GM19463 (cell line): ENCODE measurements around the gene MB21D2.

Experiments
- ATAC-seq: cut with Tn5 transposase; IDR thresholded peaks from one replicate; pipeline ENCODE4 v1.9.1; 2021; ENCODE audit warnings: mild to moderate bottlenecking, moderate library complexity; ENCODE audit not compliant: unreplicated experiment

MB21D2 gene

DNA sequence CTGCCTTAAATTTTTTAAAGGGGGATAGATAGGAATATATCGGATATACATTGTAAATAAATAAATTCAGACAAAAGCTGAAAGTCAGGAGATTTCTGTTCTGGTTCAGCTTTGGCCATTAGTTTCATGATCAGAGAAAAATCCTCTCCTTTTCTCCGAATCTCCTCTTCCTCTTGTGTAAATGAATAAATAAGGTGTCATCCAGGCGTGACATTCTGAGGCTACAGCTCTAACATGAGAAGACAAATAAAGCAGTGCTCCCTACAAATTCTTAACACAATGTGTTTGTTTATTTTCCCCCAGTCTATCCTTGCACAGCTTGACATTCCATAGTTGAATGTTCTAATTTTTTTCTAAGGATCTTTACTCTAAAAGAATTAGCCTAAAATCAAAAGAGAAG, 9.4 kb upstream of the MB21D2 start:
- ATAC-seq, result no peak

DNA sequence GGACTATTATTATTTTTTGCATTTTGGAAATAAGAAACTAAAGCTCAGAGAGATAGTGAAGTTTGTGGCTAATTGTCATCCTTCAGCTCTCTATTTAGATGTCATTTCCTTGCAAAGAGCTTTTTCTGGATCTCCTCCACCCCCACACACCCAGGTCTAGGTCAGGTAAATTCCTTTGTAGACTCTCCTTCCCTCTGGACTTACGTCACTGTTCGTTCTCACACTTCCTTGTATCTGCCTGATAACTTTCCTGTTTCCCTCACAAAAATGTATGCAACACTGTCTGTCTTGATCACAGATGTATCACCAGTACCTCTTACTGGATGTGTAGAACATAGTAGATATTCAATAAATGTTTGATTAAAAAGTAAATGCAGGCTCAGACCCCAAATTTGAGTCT, 6.1 kb upstream of the MB21D2 start:
- no peak for ATAC-seq

DNA sequence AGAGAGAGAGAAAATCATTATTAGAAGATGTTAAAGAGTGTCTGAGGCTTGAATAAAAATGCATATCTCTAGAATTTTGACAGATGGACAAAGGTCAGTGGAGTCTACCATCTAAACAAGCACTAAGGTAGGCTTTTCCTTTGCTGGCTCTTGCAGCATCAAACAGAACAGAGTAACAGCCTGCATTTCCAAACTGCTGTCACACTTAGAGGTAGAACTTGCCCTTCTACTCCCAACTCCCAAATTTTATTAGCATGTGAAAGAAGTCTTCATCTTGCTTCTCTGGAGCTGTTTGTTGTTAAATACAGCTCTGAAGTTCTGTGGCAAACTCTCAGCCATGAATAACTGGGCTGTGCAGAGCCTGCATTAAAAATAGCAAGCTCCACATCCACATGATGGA, 4.1 kb upstream of the MB21D2 start:
- ATAC-seq, result no peak

DNA sequence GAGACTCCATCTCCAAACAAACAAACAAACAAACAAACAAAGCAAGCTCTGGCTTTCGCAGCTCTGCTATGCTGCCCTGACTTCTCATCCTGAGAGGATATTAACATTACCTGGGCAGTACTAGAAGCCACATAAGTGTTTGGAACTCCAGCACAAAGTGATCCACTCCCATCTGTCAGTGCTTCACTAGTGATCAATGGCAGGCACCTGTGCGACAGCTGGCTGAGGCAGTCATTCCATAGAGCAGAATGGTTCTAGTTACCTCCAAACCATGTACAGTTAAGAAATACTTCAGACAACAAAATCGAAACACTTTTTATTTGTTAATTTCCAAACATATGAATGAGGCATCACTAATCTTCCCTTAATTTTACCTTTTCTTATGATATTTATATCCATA, 2.8 kb upstream of the MB21D2 start:
- no peak for ATAC-seq

DNA sequence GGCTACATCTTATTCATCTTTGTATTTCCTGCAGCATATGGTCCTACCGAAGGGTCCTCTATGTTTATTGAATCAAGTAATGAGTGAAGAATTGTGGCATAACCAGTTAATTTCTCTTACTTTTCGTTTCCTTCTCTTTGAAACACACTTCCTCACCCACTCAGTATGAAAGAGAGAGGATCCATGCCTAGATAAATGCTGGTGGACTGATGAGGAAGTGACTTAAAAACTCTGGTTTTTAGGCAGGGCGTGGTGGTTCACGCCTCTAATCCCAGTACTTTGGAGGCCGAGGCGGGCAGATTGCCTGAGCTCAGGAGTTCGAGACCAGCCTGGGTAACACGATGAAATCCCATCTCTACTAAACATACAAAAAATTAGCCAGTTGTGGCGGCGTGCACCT, 2.2 kb upstream of the MB21D2 start:
- no peak for ATAC-seq

DNA sequence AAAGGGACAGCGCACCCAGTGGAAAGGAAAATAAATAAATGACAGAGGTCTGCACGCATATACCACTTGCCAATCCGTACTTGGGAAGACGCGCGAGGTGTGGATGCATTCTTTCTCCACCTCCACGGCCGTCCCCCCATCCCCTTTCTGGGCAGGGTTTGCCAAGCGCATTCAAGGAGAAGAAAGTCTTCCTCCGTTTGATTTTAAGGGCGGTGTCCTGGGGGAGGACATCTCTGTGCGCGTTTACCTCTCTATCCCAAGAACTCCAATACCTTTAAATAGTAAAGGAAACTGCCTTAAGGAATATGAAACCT, 576 bp upstream of the MB21D2 start:
- ATAC-seq, result no peak

DNA sequence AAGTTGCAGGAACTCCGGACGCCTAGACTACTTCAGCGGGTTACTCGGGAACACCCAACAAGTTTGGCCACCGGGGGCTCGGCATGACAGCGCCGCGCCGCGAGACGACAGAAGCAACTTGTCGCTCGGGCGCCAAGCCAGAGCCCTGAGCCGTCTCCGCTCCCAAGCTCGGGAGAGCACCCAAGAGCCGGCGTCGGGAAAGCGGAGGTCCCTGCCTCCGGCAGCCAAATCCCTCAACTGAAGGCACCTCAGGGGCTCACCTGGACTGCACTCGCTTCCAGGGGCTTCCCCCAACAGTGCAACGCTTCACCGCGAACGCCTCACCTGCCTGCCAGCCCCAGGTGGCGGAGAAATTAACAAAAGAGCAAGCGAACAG, 640 bp downstream of the MB21D2 start:
- no peak for ATAC-seq

DNA sequence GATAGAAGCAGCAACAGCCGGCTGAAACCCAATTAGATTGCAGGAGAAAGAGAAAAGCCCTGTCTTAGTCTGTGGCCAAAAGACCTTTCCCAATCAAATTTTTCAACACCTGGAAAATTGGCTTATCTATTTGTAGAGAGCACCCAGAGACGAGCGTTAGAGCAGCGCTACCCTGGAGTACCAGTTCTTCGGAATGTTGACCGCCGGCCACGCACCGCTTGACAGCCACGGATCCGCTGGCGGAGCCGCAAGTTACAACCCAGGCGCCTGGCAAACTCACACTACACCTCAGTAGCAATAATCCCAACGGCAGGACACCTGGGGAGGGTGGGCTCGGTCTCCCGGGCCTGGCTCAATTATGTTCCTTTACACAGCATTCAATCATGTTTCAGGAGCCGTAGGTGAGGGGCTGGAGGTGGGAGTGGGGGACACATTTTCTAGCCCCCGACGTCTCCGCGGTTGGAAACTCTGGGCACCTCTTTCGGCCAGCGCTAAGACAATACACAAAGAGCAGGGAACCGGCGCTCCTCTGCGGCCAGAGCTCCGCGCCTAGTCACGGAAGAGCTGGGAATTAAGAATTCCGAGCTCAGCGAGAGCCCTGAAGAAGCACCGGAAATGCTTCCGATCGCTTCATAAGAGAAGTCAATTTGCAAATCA, 1.2 kb downstream of the MB21D2 start:
- no peak for ATAC-seq

DNA sequence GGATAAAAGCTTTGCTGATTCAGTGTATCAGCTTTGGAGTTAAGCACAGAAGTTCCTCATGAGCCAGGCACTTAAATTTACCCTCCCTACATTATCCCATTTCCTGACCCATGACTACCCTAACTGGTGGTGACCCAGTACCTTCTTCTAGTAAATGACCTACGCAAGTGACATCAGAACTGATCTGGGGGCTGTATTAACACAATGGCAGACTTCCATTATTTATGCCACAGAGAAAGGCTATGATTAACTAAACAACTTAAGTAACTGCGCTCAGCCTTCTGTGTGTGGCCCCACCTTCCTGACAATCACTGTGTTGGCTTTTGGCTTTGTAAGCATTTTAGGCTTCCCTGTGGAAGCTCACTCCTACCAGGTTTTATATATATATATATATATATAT, 1.9 kb downstream of the MB21D2 start:
- no peak for ATAC-seq

DNA sequence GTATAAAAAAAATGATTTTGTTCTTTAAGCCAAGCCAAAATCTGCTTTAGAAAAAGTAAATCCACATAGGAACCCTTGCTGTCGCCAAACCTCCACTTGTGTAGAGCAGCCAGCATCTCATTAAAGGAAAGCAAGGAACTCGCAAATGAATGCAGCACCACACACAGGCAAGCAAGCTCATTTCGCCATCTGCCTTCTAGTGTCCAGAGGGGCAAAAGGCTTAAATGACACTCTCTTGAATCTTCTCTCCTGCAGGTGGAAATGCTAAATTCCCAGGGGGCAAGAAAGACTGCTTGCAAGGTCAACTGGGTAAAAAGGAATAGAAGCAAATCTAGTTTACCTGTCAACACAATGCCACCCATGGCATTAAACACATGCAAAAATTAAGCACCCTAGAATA, 2.4 kb downstream of the MB21D2 start:
- peak; percentile 28 for ATAC-seq

DNA sequence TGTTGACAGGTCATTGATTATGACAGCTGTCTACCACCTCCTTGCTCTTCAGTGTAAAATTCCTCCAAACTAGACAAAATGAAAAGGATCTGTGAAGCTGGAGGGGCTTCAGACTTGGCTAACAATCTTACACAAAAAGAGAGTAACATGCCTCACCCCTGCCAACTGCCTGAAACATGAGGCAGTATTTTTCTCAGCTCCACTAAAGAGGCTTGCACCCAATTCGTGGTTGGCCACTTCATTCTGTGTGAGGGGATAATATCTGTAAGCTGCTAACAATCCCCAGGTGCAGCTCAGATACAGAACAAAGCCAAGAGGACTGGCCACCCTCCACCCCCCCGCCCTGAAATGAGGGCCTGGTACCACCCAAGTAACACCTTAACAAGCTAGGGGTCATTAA, 2.8 kb downstream of the MB21D2 start:
- peak; percentile 1 for ATAC-seq

DNA sequence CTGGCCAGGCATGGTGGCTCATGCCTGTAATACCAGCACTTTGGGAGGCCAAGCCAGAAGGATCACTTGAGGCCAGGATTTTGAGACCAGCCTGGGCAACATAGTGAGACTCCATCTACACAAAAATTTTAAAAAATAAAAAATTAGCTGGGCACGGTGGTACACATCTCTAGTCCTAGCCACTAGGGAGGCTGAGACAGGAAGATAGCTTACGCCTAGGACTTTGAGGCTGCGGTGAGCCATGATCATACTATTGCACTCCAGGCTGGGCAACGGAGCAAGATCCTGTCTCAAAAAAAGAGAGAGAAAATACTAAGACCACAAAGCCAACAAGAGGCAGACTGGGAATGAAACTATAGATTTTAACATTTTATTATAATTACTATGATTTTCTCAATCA, 4.1 kb downstream of the MB21D2 start:
- no peak for ATAC-seq

DNA sequence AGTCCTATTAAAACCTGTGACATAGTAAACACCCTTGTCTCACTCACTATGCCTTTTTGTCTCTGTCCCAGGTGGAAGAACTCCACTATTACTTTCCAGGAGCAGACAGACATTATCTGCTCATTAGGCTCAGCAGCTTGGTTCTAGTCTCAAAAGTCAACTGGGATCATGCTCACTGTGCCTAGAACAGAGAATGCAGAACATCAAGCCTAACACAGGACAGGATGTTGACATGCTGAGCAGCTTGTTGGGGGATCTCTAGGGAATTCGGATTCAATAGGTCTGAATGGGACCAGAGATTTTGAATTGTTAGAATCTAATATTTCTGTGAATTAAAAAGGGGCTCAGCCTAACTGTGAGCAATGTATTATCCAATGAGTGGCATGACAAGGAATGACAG, 6.4 kb downstream of the MB21D2 start:
- ATAC-seq, result no peak

DNA sequence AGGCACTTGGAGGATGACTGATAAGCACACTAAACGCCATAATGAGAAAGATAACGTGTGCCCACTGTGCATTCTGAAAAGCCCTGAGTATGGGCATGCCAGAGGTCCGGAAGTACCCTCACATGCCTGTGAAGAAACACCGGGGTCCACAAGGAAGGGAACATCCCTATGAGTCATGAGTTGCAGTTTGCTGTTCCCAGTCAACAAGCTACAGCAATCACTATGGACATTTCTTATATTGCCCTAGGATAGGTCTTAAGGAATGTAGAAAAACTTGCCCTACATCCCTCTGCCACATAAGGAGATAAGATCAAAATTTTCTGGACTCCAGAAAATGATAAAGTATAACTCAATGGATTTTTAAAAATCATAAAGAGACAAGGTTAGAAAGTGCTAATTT, 9.9 kb downstream of the MB21D2 start:
- no peak for ATAC-seq

DNA sequence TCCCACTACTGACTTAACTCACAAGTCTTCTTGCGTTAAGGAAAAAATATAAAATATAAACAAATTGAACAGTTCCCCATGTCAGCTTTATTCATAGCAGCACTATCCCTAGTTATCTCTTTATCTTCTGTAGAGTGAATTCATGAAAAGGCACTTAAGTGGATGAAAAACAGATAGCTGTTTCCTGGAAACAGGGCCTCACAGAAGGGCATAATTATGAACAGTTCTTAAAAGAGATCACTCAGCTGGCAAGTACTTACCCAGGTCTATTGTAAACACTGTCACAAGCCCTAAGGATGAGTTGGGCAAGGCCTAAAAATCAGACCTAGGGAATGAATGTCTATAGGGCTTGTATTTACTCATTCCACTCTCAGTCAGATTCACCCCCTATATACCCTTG, 10.7 kb downstream of the MB21D2 start:
- no peak for ATAC-seq

DNA sequence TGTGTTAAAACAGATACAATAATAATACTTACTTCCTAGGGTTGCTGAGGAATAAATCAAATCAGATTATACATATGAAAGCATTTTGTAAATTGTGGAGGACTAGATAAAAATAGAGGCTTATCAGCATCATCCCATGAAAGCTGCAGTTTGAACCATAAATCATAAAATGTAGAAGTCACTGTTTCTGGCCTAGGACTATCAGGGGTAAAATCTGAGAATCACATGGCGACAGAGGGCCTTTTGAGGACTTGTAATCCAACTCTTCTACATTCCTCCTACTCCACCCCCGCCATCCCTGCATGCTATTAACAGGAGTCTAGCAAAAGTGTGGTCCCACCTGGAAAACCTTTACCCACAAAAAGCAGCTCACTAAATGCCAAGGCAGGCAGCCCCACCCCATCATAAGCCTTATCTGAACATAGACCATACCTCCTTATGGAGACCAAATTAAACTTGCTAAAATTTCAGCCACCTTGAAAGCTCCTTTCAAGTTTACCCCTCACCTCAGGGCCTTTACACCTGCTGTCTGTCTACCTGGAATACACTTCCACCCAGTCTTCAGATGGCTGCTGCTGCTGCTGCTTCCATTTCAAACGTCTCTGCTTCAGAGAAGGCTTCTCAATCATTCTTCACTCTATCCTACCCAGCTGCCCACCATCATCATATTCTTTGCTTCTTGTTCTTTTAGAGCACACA, 11.5 kb downstream of the MB21D2 start:
- no peak for ATAC-seq

DNA sequence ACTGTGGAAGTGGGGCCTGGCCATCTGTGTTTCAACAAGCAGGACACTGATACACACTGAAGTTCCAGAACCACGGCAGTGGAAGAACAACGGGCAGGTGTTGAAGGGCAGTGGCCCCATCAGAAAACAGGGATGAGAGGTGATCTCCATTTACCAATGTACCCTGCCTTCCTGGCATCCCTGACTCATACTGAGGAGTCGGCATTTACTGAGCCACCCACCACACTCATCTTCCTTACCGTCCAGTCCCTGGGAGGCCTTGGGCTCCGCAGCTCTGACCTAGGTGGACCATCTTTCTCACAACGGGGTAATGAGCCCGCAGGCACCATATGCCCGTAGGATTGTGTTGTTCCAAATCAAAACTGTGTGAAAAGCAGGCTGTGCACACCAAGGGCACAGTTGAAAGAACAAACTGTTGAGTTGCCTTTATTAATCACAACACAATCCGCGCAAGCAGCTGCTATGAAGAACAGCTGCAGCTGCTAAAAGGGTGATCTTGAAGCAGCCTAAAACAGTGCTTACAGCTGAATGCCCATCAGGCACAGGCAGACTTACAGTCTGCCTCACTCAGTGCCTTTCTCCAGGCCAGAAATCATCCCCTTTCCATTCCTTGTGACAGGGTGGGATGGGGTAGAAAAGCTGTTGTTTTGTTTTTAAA, 12.9 kb downstream of the MB21D2 start:
- ATAC-seq, result no peak

DNA sequence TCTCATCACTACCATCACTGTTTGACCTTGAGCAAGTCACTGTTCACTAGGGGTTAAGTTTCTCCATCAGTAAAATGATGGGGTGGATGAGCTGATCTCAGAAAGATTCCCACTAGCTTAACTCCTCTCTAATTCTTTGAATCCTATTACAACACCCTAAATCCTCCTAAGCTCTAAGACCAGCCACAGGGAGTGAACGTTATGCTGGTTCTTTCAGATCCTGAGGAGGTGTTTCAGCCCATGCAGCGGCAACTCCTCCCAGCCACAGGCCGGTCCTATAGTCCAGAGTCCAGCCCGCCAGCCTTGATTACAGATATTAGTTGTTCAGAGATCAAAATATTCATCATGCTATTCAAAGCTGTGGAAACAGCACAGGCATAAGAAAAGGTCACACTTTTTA, 15.1 kb downstream of the MB21D2 start:
- no peak for ATAC-seq

DNA sequence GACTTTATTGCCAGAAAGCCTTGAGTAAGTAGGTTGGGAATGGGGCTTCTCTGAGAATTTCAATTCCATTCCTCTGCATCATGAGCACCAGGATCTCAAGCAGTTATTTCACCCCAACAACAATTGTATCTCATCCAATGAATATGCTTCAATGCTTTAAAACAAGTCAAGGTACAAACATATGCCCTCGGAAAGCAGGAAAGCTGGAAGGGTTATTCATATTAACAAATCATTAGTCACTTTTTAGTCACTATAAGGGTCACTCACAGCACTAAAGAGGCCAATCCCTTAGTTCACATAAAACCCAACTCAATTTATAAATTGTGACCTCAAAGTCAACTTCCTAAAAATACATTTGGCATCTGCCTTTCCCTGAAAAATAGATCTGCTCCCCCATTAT, 16.2 kb downstream of the MB21D2 start:
- no peak for ATAC-seq

DNA sequence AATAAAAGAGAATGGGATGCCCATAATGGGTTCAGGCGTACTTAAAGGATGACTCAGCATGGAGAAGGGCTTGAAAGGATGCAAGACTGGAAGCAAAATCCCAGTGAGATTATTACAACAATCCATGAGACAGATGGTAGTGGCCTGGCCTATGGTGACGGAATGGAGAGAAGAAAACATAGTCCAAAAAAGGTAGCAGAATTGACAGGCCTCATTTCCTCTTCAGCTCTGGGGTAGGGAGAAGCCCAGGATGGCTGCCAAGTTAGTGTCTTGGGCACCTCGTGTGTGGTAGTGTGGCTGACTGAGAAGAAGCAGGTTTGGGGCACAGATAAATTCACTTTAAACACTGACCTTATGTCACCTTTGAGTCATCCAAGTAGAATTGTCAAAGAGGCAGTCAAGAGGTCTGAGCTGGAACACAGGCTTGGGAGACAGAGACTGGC, 18.1 kb downstream of the MB21D2 start:
- no peak for ATAC-seq

DNA sequence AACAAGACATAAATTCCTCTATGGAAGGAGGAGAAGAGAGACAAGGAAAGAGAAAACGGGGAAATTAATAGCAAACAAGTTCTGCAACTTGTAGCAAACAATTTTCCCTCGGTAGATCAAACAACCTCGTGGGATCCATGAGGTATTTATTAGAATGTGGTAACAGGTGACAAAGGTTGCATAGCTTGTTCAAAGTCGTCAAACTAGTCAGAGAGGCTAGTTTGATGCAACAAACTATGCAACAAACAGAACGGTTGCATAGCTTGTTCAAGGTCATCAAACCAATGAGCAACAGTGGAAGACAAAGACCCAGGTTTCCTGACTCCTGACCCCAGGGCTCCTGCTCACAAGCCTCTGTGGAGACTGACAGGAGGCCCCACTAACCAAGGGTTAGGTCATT, 20.7 kb downstream of the MB21D2 start:
- no peak for ATAC-seq

DNA sequence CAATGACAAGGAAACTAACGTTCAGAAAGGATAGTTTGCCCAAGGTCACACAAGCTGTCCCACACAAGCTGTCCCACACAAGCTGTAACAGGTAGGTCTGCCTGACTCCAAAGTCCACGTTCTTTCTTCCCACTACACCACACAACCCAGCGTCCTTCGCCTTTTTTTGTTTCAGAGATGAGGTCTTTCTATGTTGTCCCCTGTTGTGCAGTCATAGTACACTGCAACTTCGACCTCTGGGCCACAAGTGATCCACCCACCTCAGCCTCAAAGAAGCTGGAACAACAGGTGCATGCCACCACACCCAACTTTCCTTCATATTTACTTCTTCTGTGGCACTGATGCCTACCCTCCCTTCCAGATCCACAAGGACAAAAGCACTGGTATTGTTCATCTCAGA, 21.4 kb downstream of the MB21D2 start:
- ATAC-seq, result no peak

DNA sequence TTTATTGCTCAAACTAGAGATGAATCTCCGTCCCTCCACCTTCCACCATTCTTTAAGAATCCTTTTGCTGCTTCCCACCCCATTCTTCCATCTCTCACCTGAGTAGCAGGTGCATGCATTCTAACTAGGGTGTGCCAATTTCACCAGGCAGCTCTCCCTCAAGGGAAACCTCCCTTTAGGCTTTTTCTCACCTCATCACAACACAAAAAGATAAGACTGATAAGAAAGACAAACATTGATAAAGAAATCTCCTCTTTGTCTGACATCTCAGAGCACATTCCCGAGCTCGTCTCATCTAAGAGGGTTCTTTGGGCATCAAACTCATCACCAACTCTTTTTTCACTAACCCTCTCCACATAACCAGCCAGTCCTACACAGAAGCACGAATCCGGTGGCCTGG, 23.0 kb downstream of the MB21D2 start:
- ATAC-seq, result no peak
